Measurements from ENCODE around the gene PICK1. TPM values are rescaled to one million over a fixed set of nuclear protein-coding genes. Genes with fewer than 3 reads are reported as not detected.

The PICK1 gene
- total and polyA plus RNA-seq, 9 donors, result 18.0 to 47.7 (median 34.3) TPM

GRCh38 chr22:38110863-38111852 lies 54.0 kb downstream of the PICK1 start:
- H3K4me3 ChIP-seq, result no peak overlapping the region
- 79 to 81% (median 80%) methylated on average over 30 of the region's 30 CpGs for WGBS, 3 donors
- intact Hi-C loops (cut with DNase I), result loop anchor here in 2 of 4 donors (5.0 to 10.0 kb wide), 2 partner anchors 56 to 241 kb away; partner anchors contain the start of gene PICK1 (in 1 of the 2)
- no peaks in the 10 kb centered on the region for H3K36me3 ChIP-seq
- no peak overlapping the region for H3K27ac ChIP-seq
- H3K27me3 ChIP-seq, result no peaks in the 10 kb centered on the region
- no peaks in the 10 kb centered on the region for H3K9me3 ChIP-seq
- TF ChIP-seq EP300 (IDR thresholded peaks at IDR 0.05), result no peak
- no peak for TF ChIP-seq POLR2A (IDR thresholded peaks at IDR 0.05)
- TF ChIP-seq CTCF (IDR thresholded peaks at IDR 0.05), result no peak
- no peaks in the 10 kb centered on the region for H3K4me1 ChIP-seq (ENCODE audit: insufficient read depth)
- DNase-seq, result no peak

GRCh38 chr22:38111925-38112355 lies 54.7 kb downstream of the PICK1 start:
- Histone ChIP-seq H3K27ac (no peak overlapping the region), H3K27me3 (no peaks in the 10 kb centered on the region), H3K36me3 (no peaks in the 10 kb centered on the region), H3K4me1 (ENCODE audit: insufficient read depth) (no peaks in the 10 kb centered on the region), H3K4me3 (no peak overlapping the region), H3K9me3 (no peaks in the 10 kb centered on the region)
- WGBS, 3 donors, result 72 to 84% (median 73%) methylated on average over 10 to 11 of the region's 11 CpGs
- no peak for TF ChIP-seq EP300 (IDR thresholded peaks at IDR 0.05)
- no peak for TF ChIP-seq CTCF (IDR thresholded peaks at IDR 0.05)
- no peak for TF ChIP-seq POLR2A (IDR thresholded peaks at IDR 0.05)
- intact Hi-C loops (cut with DNase I), result loop anchor here in 2 of 4 donors (5.0 to 10.0 kb wide), 2 partner anchors 57 to 240 kb away; partner anchors contain the start of gene PICK1 (in 1 of the 2)
- no peak for DNase-seq

- WGBS, 3 donors, result 89 to 93% (median 92%) methylated on average over 14 to 22 of the region's 22 CpGs
These were observed 55.2 kb downstream of the PICK1 start for GRCh38 chr22:38112381-38112780.

More at GRCh38 chr22:38112381-38112780, 55.2 kb downstream of the PICK1 start:
- DNase-seq, result no peak
- TF ChIP-seq EP300 (IDR thresholded peaks at IDR 0.05) (no peak), CTCF (IDR thresholded peaks at IDR 0.05) (no peak)
- H3K27me3 ChIP-seq, result no peaks in the 10 kb centered on the region
- no peaks in the 10 kb centered on the region for H3K9me3 ChIP-seq
- H3K4me3 ChIP-seq, result no peak overlapping the region
- intact Hi-C loops (cut with DNase I), result loop anchor here in 2 of 4 donors (5.0 to 10.0 kb wide), 2 partner anchors 58 to 240 kb away; partner anchors contain the start of gene PICK1 (in 1 of the 2)
- H3K4me1 ChIP-seq (ENCODE audit: insufficient read depth), result no peaks in the 10 kb centered on the region
- H3K27ac ChIP-seq, result no peak overlapping the region
- H3K36me3 ChIP-seq, result no peaks in the 10 kb centered on the region

All from ovary (tissue), 9 donors.